Thoracic aorta (tissue), 2 donors: ENCODE results near the gene HOXD13. TPM values are rescaled to one million over a fixed set of nuclear protein-coding genes. Genes with fewer than 3 reads are reported as not detected.

ENCODE experiments used
- ATAC-seq: fragments of 150-250 bp; one replicate; pipeline ENCODE4 v1.8.0; 2017; ENCODE audit warnings: low read depth; ENCODE audit not compliant: insufficient number of reproducible peaks, low FRiP score
- DNase-seq: peaks from one replicate; pipeline ENCODE4 v3.0.0-alpha.2; 2020; ENCODE audit warnings: low spot score
- H3K27ac ChIP-seq, 2 donors: fragments of 200-600 bp; sonication (generic); 1 replicate in 1 of 2; 2 replicates in 1 of 2; pipeline ENCODE4 v1.5.1; 2016; ENCODE audit warnings: mild to moderate bottlenecking in 2 of 2, moderate library complexity in 2 of 2
- H3K27me3 ChIP-seq: fragments of 200-600 bp; sonication (generic); replicated peaks from 2 replicates; pipeline ENCODE4 v1.6.0; 2016; ENCODE audit warnings: mild to moderate bottlenecking; ENCODE audit not compliant: insufficient read depth
- H3K36me3 ChIP-seq: fragments of 200-600 bp; sonication (generic); one replicate; pipeline ENCODE4 v1.5.1; 2016
- H3K4me1 ChIP-seq, 2 donors: fragments of 200-600 bp; sonication (generic); 1 replicate in 1 of 2; 2 replicates in 1 of 2; pipeline versions ENCODE4 v1.5.1 to v1.6.0; 2016; ENCODE audit warnings: low read depth in 2 of 2, mild to moderate bottlenecking in 1 of 2; ENCODE audit not compliant: control insufficient read depth in 1 of 2
- H3K4me3 ChIP-seq: fragments of 200-600 bp; sonication (generic); 2 replicates; pipeline ENCODE4 v1.5.1; 2016; ENCODE audit warnings: mild to moderate bottlenecking
- H3K9me3 ChIP-seq: fragments of 200-600 bp; sonication (generic); 2 replicates; pipeline ENCODE4 v1.5.1; 2016
- CTCF ChIP-seq: fragments of 200-600 bp; sonication (generic); IDR thresholded peaks from one replicate; pipeline ENCODE4 v1.5.1; 2019; ENCODE audit warnings: antibody characterized with exemption
- total RNA-seq, 2 donors: library from RNA; depleted of rRNA; stranded (reverse); fragments of >200 nt; gene quantifications; one replicate each; pipeline versions ENCODE4 v1.1.0 to v1.2.3, GENCODE V29; 2016

Gene HOXD13
- total RNA-seq, 2 donors from 2014 or later = not detected

GRCh38 chr2:176088048-176088936 is 4.2 kb upstream of the HOXD13 start:
- no peak for DNase-seq

GRCh38 chr2:176088937-176089842 is 3.3 kb upstream of the HOXD13 start:
- ATAC-seq = no peak
- H3K36me3 ChIP-seq = no peaks in the 10 kb centered on the region
- H3K4me1 ChIP-seq = peaks cover 7 to 20% of the 10 kb centered on the region in 2 donors
- no peak for DNase-seq
- no peak for TF ChIP-seq CTCF
- H3K27me3 ChIP-seq = peaks cover 60% of the 10 kb centered on the region
- no peak overlapping the region for H3K4me3 ChIP-seq
- H3K9me3 ChIP-seq = no peaks in the 10 kb centered on the region
- H3K27ac ChIP-seq = no peak overlapping the region

More at GRCh38 chr2:176088048-176088936, 4.2 kb upstream of the HOXD13 start:
- Histone ChIP-seq H3K36me3 (no peaks in the 10 kb centered on the region), H3K27me3 (peaks cover 60% of the 10 kb centered on the region), H3K27ac (no peak overlapping the region), H3K4me3 (peak overlapping the region; percentile 53), H3K4me1 (peaks cover 6 to 17% of the 10 kb centered on the region in 2 donors), H3K9me3 (no peaks in the 10 kb centered on the region)
- no peak for ATAC-seq
- peak; percentile 77 for TF ChIP-seq CTCF

GRCh38 chr2:176089843-176090395 is 2.6 kb upstream of the HOXD13 start:
- Histone ChIP-seq H3K9me3 (no peaks in the 10 kb centered on the region), H3K36me3 (no peaks in the 10 kb centered on the region), H3K27me3 (peaks cover 65% of the 10 kb centered on the region), H3K27ac (no peak overlapping the region), H3K4me3 (no peak overlapping the region), H3K4me1 (peaks cover 7 to 20% of the 10 kb centered on the region in 2 donors)
- TF ChIP-seq CTCF = no peak
- no peak for ATAC-seq
- no peak for DNase-seq

- TF ChIP-seq CTCF = no peak
- Histone ChIP-seq H3K4me3 (no peak overlapping the region), H3K27me3 (peaks cover 69% of the 10 kb centered on the region), H3K4me1 (peaks cover 6 to 20% of the 10 kb centered on the region in 2 donors), H3K27ac (no peak overlapping the region), H3K36me3 (no peaks in the 10 kb centered on the region), H3K9me3 (no peaks in the 10 kb centered on the region)
- no peak for DNase-seq
- no peak for ATAC-seq
These were observed 1.7 kb upstream of the HOXD13 start for GRCh38 chr2:176090862-176091261.
